Measurements from ENCODE around the gene TNFRSF19.

DNA sequence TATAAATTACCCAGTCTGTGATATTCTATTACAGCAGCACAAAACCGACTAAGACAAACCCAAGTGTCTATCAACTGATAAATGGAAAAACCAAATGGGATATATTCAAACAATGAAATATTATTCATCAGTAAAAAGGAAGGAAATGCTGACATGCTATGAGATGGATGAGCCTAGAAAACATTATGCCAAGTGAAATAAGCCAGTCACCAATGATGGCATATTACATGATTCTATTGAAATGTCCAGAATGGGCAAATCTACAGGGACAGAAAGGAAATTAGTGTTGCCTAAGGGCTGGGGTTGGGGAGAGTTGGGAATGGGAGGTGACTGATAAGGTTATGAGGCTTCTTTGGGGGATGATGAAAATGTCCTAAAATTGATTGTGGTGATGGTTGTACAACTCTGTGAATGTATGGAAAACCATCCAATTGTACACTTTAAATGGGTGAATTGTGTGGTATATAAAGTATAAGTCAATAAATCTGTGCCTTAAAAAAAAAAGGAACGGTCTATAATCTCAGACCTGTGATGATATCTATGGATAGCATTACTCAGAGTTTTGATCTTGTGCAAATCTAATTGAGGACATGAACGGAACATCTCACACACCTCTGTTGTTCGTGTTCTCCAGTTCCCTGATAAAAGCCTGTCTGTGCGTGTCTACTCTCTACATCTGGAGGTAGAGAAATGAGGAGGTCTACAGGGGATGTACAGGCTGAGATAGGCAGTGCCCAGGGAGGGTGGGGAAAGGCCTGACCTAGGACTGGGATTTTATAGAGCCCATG is 49.0 kb downstream of the TNFRSF19 start:
- TF ChIP-seq, protein P1, sequence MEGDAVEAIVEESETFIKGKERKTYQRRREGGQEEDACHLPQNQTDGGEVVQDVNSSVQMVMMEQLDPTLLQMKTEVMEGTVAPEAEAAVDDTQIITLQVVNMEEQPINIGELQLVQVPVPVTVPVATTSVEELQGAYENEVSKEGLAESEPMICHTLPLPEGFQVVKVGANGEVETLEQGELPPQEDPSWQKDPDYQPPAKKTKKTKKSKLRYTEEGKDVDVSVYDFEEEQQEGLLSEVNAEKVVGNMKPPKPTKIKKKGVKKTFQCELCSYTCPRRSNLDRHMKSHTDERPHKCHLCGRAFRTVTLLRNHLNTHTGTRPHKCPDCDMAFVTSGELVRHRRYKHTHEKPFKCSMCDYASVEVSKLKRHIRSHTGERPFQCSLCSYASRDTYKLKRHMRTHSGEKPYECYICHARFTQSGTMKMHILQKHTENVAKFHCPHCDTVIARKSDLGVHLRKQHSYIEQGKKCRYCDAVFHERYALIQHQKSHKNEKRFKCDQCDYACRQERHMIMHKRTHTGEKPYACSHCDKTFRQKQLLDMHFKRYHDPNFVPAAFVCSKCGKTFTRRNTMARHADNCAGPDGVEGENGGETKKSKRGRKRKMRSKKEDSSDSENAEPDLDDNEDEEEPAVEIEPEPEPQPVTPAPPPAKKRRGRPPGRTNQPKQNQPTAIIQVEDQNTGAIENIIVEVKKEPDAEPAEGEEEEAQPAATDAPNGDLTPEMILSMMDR (IDR thresholded peaks at IDR 0.05; ENCODE audit: low read depth, low read length, missing input control), result no peak
- TF ChIP-seq, protein P2, sequence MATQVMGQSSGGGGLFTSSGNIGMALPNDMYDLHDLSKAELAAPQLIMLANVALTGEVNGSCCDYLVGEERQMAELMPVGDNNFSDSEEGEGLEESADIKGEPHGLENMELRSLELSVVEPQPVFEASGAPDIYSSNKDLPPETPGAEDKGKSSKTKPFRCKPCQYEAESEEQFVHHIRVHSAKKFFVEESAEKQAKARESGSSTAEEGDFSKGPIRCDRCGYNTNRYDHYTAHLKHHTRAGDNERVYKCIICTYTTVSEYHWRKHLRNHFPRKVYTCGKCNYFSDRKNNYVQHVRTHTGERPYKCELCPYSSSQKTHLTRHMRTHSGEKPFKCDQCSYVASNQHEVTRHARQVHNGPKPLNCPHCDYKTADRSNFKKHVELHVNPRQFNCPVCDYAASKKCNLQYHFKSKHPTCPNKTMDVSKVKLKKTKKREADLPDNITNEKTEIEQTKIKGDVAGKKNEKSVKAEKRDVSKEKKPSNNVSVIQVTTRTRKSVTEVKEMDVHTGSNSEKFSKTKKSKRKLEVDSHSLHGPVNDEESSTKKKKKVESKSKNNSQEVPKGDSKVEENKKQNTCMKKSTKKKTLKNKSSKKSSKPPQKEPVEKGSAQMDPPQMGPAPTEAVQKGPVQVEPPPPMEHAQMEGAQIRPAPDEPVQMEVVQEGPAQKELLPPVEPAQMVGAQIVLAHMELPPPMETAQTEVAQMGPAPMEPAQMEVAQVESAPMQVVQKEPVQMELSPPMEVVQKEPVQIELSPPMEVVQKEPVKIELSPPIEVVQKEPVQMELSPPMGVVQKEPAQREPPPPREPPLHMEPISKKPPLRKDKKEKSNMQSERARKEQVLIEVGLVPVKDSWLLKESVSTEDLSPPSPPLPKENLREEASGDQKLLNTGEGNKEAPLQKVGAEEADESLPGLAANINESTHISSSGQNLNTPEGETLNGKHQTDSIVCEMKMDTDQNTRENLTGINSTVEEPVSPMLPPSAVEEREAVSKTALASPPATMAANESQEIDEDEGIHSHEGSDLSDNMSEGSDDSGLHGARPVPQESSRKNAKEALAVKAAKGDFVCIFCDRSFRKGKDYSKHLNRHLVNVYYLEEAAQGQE (IDR thresholded peaks at IDR 0.05), result no peak
- TF ChIP-seq, protein P3, sequence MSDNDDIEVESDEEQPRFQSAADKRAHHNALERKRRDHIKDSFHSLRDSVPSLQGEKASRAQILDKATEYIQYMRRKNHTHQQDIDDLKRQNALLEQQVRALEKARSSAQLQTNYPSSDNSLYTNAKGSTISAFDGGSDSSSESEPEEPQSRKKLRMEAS (IDR thresholded peaks at IDR 0.05), result no peak
- no peak for TF ChIP-seq SP1 (IDR thresholded peaks at IDR 0.05)
- TF ChIP-seq, protein P4, sequence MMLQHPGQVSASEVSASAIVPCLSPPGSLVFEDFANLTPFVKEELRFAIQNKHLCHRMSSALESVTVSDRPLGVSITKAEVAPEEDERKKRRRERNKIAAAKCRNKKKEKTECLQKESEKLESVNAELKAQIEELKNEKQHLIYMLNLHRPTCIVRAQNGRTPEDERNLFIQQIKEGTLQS (IDR thresholded peaks at IDR 0.05), result no peak
- no peak for TF ChIP-seq JUND (IDR thresholded peaks at IDR 0.05)
- TF ChIP-seq EGR1 (IDR thresholded peaks at IDR 0.05; ENCODE audit: low read depth in 2 of 2), result no peak
- TF ChIP-seq YY1 (IDR thresholded peaks at IDR 0.05), result no peak
- no peak for TF ChIP-seq TAF1 (conservative IDR thresholded peaks at IDR 0.05)
- no peak for TF ChIP-seq NR2F2 (IDR thresholded peaks at IDR 0.05)
- no peak for TF ChIP-seq RXRA (IDR thresholded peaks at IDR 0.05)
- no peak for TF ChIP-seq GABPA (IDR thresholded peaks at IDR 0.05 in 1 of 2, conservative IDR thresholded peaks at IDR 0.05 in 1 of 2)

All from liver (tissue), 3 donors.